ENCODE measurements around the gene CGN. TPM values are rescaled to one million over a fixed set of nuclear protein-coding genes. Genes with fewer than 3 reads are reported as not detected.

CGN gene
- total and polyA plus RNA-seq, 2 donors (not counting 1 experiment from before 2014, with no cell fraction given) = 0.22 to 0.81 TPM

DNA sequence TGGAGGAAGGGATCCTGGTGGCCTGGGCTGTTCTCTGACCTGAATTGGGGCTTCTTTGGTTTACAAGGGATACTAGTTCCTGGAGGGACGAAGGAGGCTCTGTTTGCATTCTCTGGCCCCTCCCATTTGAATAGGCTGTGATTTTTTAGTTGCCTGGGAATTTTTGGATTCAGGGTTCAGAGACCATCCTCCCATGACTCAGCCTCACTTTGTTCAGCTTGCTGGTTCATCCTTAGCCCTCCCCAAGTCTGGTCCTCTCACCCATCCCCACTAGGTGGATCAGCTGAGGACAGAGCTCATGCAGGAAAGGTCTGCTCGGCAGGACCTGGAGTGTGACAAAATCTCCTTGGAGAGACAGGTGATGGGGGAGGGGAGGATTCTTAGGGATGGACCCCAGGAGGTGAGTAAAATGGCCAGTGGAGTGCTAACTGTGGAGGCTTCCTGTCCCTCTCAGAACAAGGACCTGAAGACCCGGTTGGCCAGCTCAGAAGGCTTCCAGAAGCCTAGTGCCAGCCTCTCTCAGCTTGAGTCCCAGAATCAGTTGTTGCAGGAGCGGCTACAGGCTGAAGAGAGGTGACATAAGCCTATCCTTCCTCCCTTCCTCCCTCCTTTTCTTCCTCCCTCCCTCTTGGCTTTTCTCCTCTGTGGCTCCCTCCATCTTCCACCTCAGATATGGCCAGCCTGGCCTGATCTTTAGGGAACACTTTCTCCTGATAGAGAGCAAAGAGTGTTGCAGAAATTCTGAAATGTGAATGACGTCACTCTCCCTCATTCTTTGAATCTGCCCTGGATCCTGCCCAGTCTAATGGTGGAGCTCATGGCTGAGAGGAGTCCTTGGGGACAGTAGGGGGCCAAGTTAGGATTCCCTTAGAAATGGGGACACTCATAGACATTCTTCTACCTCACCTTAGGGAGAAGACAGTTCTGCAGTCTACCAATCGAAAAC lies 24.4 kb downstream of the CGN start:
- H3K9me3 ChIP-seq (ENCODE audit: control extremely low read depth in 1 of 3, control insufficient read depth in 2 of 3, insufficient read depth in 1 of 3, low read length in 2 of 3) = no peaks in the 10 kb centered on the region
- no peaks in the 10 kb centered on the region for H3K9me3 Mint-ChIP-seq (ENCODE audit: insufficient read depth)
- no peak overlapping the region for H3K4me2 ChIP-seq (replicated peaks; ENCODE audit: low read depth, low read length, poor library complexity, severe bottlenecking)
- H3K27me3 Mint-ChIP-seq = peaks cover 3% of the 10 kb centered on the region
- no peak overlapping the region for H3K4me3 Mint-ChIP-seq
- no peak overlapping the region for H3K27ac ChIP-seq (ENCODE audit: low read length in 2 of 2)
- CTCF ChIA-PET = interaction anchor here (0.6 to 1.2 kb wide), 6 partner anchors 58 to 199 kb away, joined by 3 to 4 read pairs (median 3); no protein-coding TSS in a partner anchor
- H3K27me3 ChIP-seq (replicated peaks in 1 of 4; ENCODE audit: control extremely low read depth in 1 of 4, control insufficient read depth in 3 of 4, insufficient read depth in 4 of 4, low read length in 3 of 4) = no peaks in the 10 kb centered on the region
- peaks cover 9% of the 10 kb centered on the region for H3K4me1 Mint-ChIP-seq
- no peak overlapping the region for H2AFZ ChIP-seq (ENCODE audit: insufficient read depth, low read depth, low read length, poor library complexity, severe bottlenecking)
- no peak overlapping the region for H3K27ac Mint-ChIP-seq
- H3K4me1 ChIP-seq (ENCODE audit: control insufficient read depth in 2 of 2, insufficient read depth in 2 of 2, low read length in 2 of 2) = peaks cover 8 to 11% of the 10 kb centered on the region in 2 donors
- H3K9ac ChIP-seq (ENCODE audit: low read length) = no peak overlapping the region
- intact Hi-C loops (cut with micrococcal nuclease) = loop anchor here (2.0 kb wide), 1 partner anchor 199 kb away; no protein-coding TSS in a partner anchor
- WGBS (ENCODE audit: insufficient coverage) = 100% methylated on average over 2 of the region's 6 CpGs
- ATAC-seq (ENCODE audit: low read depth) = no peak
- no peaks in the 10 kb centered on the region for H3K36me3 ChIP-seq (replicated peaks in 1 of 2; ENCODE audit: control extremely low read depth in 1 of 2, control insufficient read depth in 1 of 2, extremely low read depth in 1 of 2, insufficient read depth in 2 of 2, low read length in 1 of 2)
- H3K4me3 ChIP-seq (ENCODE audit: control extremely low read depth in 1 of 5, extremely low read depth in 1 of 5, insufficient read depth in 1 of 5, low read depth in 2 of 5, low read length in 4 of 5) = no peak overlapping the region
- POLR2A ChIA-PET = no interaction called here
- no peaks in the 10 kb centered on the region for H4K20me1 ChIP-seq (ENCODE audit: control insufficient read depth, insufficient read depth, low read length, poor library complexity, severe bottlenecking)
- TF ChIP-seq, protein P1, sequence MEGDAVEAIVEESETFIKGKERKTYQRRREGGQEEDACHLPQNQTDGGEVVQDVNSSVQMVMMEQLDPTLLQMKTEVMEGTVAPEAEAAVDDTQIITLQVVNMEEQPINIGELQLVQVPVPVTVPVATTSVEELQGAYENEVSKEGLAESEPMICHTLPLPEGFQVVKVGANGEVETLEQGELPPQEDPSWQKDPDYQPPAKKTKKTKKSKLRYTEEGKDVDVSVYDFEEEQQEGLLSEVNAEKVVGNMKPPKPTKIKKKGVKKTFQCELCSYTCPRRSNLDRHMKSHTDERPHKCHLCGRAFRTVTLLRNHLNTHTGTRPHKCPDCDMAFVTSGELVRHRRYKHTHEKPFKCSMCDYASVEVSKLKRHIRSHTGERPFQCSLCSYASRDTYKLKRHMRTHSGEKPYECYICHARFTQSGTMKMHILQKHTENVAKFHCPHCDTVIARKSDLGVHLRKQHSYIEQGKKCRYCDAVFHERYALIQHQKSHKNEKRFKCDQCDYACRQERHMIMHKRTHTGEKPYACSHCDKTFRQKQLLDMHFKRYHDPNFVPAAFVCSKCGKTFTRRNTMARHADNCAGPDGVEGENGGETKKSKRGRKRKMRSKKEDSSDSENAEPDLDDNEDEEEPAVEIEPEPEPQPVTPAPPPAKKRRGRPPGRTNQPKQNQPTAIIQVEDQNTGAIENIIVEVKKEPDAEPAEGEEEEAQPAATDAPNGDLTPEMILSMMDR (IDR thresholded peaks at IDR 0.05) = no peak
- no peak for TF ChIP-seq EZH2 (IDR thresholded peaks at IDR 0.05; ENCODE audit: borderline replicate concordance, insufficient read depth, low read depth, low read length, poor library complexity, severe bottlenecking)
- no peak for DNase-seq
- no peaks in the 10 kb centered on the region for H3K79me2 ChIP-seq (ENCODE audit: control insufficient read depth, insufficient read depth, low read length)

- peaks cover 15 to 20% of the 10 kb centered on the region in 2 donors for H3K4me1 ChIP-seq (ENCODE audit: control insufficient read depth in 2 of 2, insufficient read depth in 2 of 2, low read length in 2 of 2)
- H3K9me3 Mint-ChIP-seq (ENCODE audit: insufficient read depth) = no peaks in the 10 kb centered on the region
- no peak overlapping the region for H3K4me3 Mint-ChIP-seq
- no peaks in the 10 kb centered on the region for H3K79me2 ChIP-seq (ENCODE audit: control insufficient read depth, insufficient read depth, low read length)
- H3K36me3 ChIP-seq (replicated peaks in 1 of 2; ENCODE audit: control extremely low read depth in 1 of 2, control insufficient read depth in 1 of 2, extremely low read depth in 1 of 2, insufficient read depth in 2 of 2, low read length in 1 of 2) = no peaks in the 10 kb centered on the region
- DNase-seq (no peak), ATAC-seq (ENCODE audit: low read depth) (no peak)
- peaks cover 3% of the 10 kb centered on the region for H3K27me3 Mint-ChIP-seq
- peaks cover 0 to 8% (median under 1%) of the 10 kb centered on the region in 4 experiments for H3K27me3 ChIP-seq (replicated peaks in 1 of 4; ENCODE audit: control extremely low read depth in 1 of 4, control insufficient read depth in 3 of 4, insufficient read depth in 4 of 4, low read length in 3 of 4)
- intact Hi-C loops (cut with micrococcal nuclease) = no loop called here
- H3K4me3 ChIP-seq (ENCODE audit: control extremely low read depth in 1 of 5, extremely low read depth in 1 of 5, insufficient read depth in 1 of 5, low read depth in 2 of 5, low read length in 4 of 5) = no peak overlapping the region
- H3K9me3 ChIP-seq (ENCODE audit: control extremely low read depth in 1 of 3, control insufficient read depth in 2 of 3, insufficient read depth in 1 of 3, low read length in 2 of 3) = no peaks in the 10 kb centered on the region
- no peaks in the 10 kb centered on the region for H4K20me1 ChIP-seq (ENCODE audit: control insufficient read depth, insufficient read depth, low read length, poor library complexity, severe bottlenecking)
- 97% methylated on average over 6 of the region's 7 CpGs for WGBS (ENCODE audit: insufficient coverage)
- TF ChIP-seq EZH2 (IDR thresholded peaks at IDR 0.05; ENCODE audit: borderline replicate concordance, insufficient read depth, low read depth, low read length, poor library complexity, severe bottlenecking) = no peak
- TF ChIP-seq, protein P1 (IDR thresholded peaks at IDR 0.05) = no peak
- H3K4me1 Mint-ChIP-seq = peaks cover 18% of the 10 kb centered on the region
- no peak overlapping the region for H3K9ac ChIP-seq (ENCODE audit: low read length)
- H3K27ac Mint-ChIP-seq = no peak overlapping the region
- H3K4me2 ChIP-seq (replicated peaks; ENCODE audit: low read depth, low read length, poor library complexity, severe bottlenecking) = no peak overlapping the region
- H2AFZ ChIP-seq (ENCODE audit: insufficient read depth, low read depth, low read length, poor library complexity, severe bottlenecking) = no peak overlapping the region
- POLR2A ChIA-PET = no interaction called here
- H3K27ac ChIP-seq (ENCODE audit: low read length in 2 of 2) = no peak overlapping the region
- CTCF ChIA-PET = interaction anchor here (1.8 kb wide), 1 partner anchor 13 kb away, joined by 5 read pairs; no protein-coding TSS in a partner anchor
Observed at GRCh38 chr1:151536499-151536898, 25.3 kb downstream of the CGN start.
